OCI-LY3 (cell line): ENCODE results near the gene CILP2.

Experiments used
- H2AFZ ChIP-seq: fragments of 200-600, 300-600 bp; shearing (Covaris generic); 2 replicates; pipeline ENCODE4 v1.6.0; 2014; ENCODE audit warnings: antibody characterized with exemption, low read depth, low read length
- H3K27ac ChIP-seq: fragments of 200-600, 300-600 bp; sonication (generic); 2 replicates; pipeline ENCODE4 v1.5.1; 2014; ENCODE audit warnings: mild to moderate bottlenecking, low read length, moderate library complexity, mixed read lengths
- H3K27me3 ChIP-seq: fragments of 200-600, 300-600 bp; sonication (generic); 2 replicates; pipeline ENCODE4 v1.6.1; 2014; ENCODE audit warnings: low read depth, low read length, mixed read lengths
- H3K36me3 ChIP-seq: fragments of 200-600, 300-600 bp; sonication (generic); replicated peaks from 2 replicates; pipeline ENCODE3; 2014; ENCODE audit warnings: low read depth, low read length, mixed read lengths
- H3K4me1 ChIP-seq: fragments of 300-600, 200-600 bp; sonication (generic); 2 replicates; pipeline ENCODE4 v1.6.1; 2014; ENCODE audit warnings: low read length, mixed read lengths
- H3K4me2 ChIP-seq: fragments of 200-600, 300-600 bp; sonication (generic); 2 replicates; pipeline ENCODE4 v1.6.1; 2014; ENCODE audit warnings: low read length, mixed read lengths
- H3K4me3 ChIP-seq: fragments of 300-600, 200-600 bp; sonication (generic); 2 replicates; pipeline ENCODE4 v1.5.1; 2014; ENCODE audit warnings: antibody characterized with exemption, mild to moderate bottlenecking, low read length, moderate library complexity
- H3K79me2 ChIP-seq: fragments of 300-600, 200-600 bp; shearing (Covaris generic); 2 replicates; pipeline ENCODE4 v1.6.1; 2014; ENCODE audit warnings: mild to moderate bottlenecking, low read length, mixed read lengths
- H3K9ac ChIP-seq: fragments of 300-600, 200-600 bp; shearing (Covaris generic); 2 replicates; pipeline ENCODE4 v1.6.0; 2014; ENCODE audit warnings: mild to moderate bottlenecking, low read length, moderate library complexity
- H3K9me3 ChIP-seq: fragments of 200-600, 300-600 bp; shearing (Covaris generic); 2 replicates; pipeline ENCODE4 v1.6.1; 2014; ENCODE audit warnings: low read length, mixed read lengths; ENCODE audit not compliant: insufficient read depth
- H4K20me1 ChIP-seq: fragments of 200-600, 300-600 bp; sonication (generic); 2 replicates; pipeline ENCODE4 v1.6.1; 2016; ENCODE audit warnings: low read length, mixed read lengths; ENCODE audit not compliant: insufficient read depth
- EZH2phosphoT487 ChIP-seq: fragments of 200-600 bp; shearing (Covaris generic); IDR thresholded peaks from 2 replicates; pipeline ENCODE4 v1.6.1; 2018; ENCODE audit warnings: antibody characterized with exemption, mixed run types, low read depth
- TF ChIP-seq, protein P1 (sequence below): fragments of 200-600, 300-600 bp; sonication (generic); IDR thresholded peaks from 2 replicates; pipeline ENCODE4 v1.5.1; 2014; ENCODE audit warnings: antibody characterized with exemption, low read length, low read depth

CILP2 gene

DNA sequence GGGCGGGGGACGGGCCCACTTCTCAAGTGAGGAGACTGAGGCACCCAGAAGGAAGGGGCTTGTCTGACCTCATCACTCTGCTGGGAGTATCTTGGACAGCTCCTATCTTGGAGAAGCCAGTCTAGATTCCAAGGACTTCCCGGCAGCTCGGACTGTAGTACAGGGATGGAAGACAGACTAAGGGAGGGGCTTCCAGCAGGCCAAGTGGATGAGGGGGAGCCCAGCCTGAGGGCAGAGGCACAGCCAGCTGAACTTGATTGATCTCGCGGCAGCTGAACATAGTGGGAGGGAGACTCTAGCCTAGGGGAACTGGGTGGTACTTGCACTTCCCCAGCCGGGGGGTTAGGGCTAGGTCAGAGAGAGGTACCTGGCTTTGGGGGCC lies 711 bp downstream of the CILP2 start:
- H3K27ac ChIP-seq: no peak overlapping the region
- no peak overlapping the region for H3K9ac ChIP-seq
- H3K79me2 ChIP-seq: no peaks in the 10 kb centered on the region
- H3K4me1 ChIP-seq: no peaks in the 10 kb centered on the region
- H3K9me3 ChIP-seq: no peaks in the 10 kb centered on the region
- no peak overlapping the region for H2AFZ ChIP-seq
- no peaks in the 10 kb centered on the region for H4K20me1 ChIP-seq
- TF ChIP-seq, protein P1, sequence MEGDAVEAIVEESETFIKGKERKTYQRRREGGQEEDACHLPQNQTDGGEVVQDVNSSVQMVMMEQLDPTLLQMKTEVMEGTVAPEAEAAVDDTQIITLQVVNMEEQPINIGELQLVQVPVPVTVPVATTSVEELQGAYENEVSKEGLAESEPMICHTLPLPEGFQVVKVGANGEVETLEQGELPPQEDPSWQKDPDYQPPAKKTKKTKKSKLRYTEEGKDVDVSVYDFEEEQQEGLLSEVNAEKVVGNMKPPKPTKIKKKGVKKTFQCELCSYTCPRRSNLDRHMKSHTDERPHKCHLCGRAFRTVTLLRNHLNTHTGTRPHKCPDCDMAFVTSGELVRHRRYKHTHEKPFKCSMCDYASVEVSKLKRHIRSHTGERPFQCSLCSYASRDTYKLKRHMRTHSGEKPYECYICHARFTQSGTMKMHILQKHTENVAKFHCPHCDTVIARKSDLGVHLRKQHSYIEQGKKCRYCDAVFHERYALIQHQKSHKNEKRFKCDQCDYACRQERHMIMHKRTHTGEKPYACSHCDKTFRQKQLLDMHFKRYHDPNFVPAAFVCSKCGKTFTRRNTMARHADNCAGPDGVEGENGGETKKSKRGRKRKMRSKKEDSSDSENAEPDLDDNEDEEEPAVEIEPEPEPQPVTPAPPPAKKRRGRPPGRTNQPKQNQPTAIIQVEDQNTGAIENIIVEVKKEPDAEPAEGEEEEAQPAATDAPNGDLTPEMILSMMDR: no peak
- no peak for TF ChIP-seq EZH2phosphoT487
- no peaks in the 10 kb centered on the region for H3K36me3 ChIP-seq
- H3K27me3 ChIP-seq: no peaks in the 10 kb centered on the region
- no peak overlapping the region for H3K4me2 ChIP-seq
- no peak overlapping the region for H3K4me3 ChIP-seq

- no peak overlapping the region for H2AFZ ChIP-seq
- no peaks in the 10 kb centered on the region for H3K79me2 ChIP-seq
- no peak for TF ChIP-seq EZH2phosphoT487
- TF ChIP-seq, protein P1: no peak
- no peak overlapping the region for H3K27ac ChIP-seq
- H3K9ac ChIP-seq: no peak overlapping the region
- H3K9me3 ChIP-seq: no peaks in the 10 kb centered on the region
- H3K4me1 ChIP-seq: no peaks in the 10 kb centered on the region
- H4K20me1 ChIP-seq: no peaks in the 10 kb centered on the region
- no peaks in the 10 kb centered on the region for H3K36me3 ChIP-seq
- no peak overlapping the region for H3K4me3 ChIP-seq
- no peak overlapping the region for H3K4me2 ChIP-seq
- no peaks in the 10 kb centered on the region for H3K27me3 ChIP-seq
These were observed 1.6 kb downstream of the CILP2 start for GRCh38 chr19:19539698-19540063.

DNA sequence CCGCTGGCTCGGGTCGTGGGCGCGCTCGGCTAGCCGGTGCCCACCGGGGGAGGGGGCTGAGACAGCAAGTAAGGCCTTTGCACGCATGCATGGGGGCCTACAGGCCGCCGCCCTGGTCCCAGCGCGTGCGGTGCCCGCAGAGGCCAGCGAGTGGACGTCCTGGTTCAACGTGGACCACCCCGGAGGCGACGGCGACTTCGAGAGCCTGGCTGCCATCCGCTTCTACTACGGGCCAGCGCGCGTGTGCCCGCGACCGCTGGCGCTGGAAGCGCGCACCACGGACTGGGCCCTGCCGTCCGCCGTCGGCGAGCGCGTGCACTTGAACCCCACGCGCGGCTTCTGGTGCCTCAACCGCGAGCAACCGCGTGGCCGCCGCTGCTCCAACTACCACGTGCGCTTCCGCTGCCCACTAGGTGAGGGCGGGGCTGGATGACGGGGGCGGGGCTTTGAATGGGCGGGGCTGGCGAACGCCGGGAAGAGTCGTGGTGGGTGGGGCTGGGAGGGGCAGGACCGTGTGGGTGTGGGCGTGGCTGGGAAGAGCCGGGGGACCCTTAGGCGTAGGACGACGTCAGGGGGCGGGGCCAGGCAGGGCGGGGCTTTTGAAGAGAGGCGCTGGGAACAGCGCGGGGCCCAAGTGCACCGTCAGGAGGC lies 2.1 kb downstream of the CILP2 start:
- no peak overlapping the region for H2AFZ ChIP-seq

DNA sequence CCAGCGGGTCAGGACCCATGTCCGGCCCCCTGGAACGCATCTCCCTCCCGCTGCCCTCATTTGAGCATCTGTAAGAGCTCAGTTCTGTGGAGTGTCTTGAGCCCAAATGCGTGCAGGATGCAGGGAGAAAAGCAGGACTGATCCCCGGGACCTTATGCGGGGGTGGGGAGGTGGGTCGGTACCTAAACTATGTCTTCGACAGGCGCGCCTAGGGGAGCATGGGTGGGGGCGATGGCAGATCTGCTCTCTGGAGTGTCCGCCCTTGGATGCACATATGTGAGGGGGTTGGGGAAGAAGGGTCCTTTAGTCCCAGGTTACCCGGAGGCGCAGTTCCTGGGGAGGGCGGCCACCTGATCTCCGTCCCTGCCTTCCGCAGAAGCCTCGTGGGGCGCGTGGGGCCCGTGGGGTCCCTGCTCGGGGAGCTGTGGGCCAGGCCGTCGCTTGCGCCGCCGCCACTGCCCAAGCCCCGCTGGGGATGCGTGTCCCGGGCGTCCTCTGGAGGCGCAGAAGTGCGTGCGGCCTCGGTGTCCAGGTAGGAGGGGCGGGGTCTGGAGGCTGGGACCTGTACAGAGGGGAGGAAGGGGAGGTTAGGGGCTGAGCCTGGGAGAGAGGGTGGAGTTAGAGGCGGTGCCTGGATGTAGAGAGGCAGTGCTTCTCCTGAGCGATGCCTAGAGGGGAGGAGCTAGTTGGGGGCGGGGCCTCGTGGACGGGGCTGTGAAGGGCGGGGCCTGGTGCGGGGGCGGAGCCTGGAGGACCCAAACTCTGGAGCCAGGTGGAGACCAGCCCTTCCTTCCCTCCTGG lies 2.9 kb downstream of the CILP2 start:
- H3K27me3 ChIP-seq: no peaks in the 10 kb centered on the region
- H3K9me3 ChIP-seq: no peaks in the 10 kb centered on the region
- no peaks in the 10 kb centered on the region for H3K79me2 ChIP-seq
- no peak for TF ChIP-seq EZH2phosphoT487
- TF ChIP-seq, protein P1: no peak
- no peaks in the 10 kb centered on the region for H3K36me3 ChIP-seq
- no peak overlapping the region for H3K27ac ChIP-seq
- no peaks in the 10 kb centered on the region for H4K20me1 ChIP-seq
- no peaks in the 10 kb centered on the region for H3K4me1 ChIP-seq
- H3K4me3 ChIP-seq: no peak overlapping the region
- no peak overlapping the region for H3K9ac ChIP-seq
- no peak overlapping the region for H2AFZ ChIP-seq
- H3K4me2 ChIP-seq: no peak overlapping the region

More for the DNA sequence above, 2.1 kb downstream of the CILP2 start:
- Histone ChIP-seq H3K9me3 (no peaks in the 10 kb centered on the region), H3K4me3 (no peak overlapping the region), H3K27ac (no peak overlapping the region), H3K9ac (no peak overlapping the region), H3K36me3 (no peaks in the 10 kb centered on the region), H3K27me3 (no peaks in the 10 kb centered on the region), H3K4me1 (no peaks in the 10 kb centered on the region), H4K20me1 (no peaks in the 10 kb centered on the region), H3K79me2 (no peaks in the 10 kb centered on the region), H3K4me2 (no peak overlapping the region)
- TF ChIP-seq EZH2phosphoT487: no peak
- TF ChIP-seq, protein P1: no peak
